ENCODE measurements around the gene ATP5F1A.

DNA sequence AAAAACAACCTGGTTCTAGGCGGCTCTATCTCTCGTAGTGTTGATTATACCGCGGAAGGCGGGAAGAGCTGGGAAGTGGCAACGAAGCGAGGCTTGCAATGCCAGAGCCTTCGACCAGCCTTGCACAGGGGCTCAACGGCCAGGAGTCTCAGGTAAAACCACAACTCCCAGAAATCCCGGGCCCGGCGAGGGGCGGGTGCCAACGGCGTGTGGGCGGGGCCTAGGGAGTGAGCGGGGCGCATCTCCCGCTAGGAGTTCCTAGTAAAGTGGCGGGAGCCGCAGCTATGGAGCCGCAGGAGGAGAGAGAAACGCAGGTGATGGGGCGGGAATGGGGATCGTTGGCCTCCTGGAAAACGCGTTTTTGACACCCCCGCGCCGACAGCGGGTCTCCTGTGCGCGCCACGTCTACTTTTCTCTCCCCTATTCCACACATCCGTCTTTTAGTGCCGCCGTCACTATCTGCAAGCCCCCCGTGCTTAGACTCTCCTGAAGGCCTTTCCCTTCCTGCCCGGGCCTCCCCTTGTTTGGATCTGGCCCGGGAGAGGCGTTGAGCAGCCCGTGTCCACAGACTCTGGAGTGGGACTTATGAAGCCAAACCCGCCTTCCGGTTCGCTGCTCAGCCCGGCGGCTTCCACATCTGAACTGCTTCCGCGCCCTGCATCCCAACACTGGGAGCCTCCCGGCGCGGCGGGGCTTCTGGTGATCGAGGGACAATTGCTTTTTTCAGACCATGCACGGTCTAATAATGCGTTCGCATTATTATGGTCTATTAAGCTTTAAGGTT lies 6.2 kb upstream of the ATP5F1A start, which contains the start of gene HAUS1:
- TF ChIP-seq EZH2 (IDR thresholded peaks at IDR 0.05; ENCODE audit: borderline replicate concordance) (no peak), CTCF (IDR thresholded peaks at IDR 0.05; ENCODE audit: poor library complexity) (no peak)
